Measurements from ENCODE around the gene NAA10.

The NAA10 gene

DNA sequence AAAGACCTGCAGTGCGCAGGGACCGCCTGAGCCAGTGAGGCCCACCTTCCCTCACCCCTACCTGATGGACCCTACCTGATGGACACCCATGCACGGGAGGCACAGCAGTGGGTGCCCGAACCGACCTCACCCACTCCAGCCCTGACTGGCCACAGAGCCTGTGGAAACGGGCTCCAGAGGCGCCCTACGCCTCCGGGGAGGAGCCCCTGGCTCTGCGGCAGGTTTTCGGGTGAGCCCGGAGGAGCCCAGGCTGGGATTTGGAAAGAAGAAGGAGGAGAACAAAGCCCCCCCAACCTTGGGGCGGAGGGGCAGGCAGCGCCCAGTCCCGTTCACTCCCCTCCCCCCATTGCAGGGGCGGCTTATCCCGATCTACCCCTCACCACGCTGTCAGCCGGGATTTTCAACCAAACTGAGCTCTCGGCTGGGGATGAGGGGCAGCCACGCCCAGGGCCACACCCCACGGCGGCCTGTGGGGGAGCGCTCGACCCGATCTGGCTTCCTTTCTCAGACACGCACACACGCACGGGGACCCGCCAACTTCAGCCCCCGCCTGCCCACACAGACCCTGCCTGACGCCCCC, 49.5 kb downstream of the NAA10 start:
- FAIRE-seq = no peak
- DNase-seq (ENCODE audit: insufficient read length) = no peak
- TF ChIP-seq TAF1 (IDR thresholded peaks at IDR 0.05; ENCODE audit: borderline replicate concordance, low read depth, low read length) (no peak), POLR2AphosphoS5 (IDR thresholded peaks at IDR 0.05; ENCODE audit: low read depth, low read length) (no peak), POLR2A (IDR thresholded peaks at IDR 0.05; ENCODE audit: low read depth, low read length) (no peak)

DNA sequence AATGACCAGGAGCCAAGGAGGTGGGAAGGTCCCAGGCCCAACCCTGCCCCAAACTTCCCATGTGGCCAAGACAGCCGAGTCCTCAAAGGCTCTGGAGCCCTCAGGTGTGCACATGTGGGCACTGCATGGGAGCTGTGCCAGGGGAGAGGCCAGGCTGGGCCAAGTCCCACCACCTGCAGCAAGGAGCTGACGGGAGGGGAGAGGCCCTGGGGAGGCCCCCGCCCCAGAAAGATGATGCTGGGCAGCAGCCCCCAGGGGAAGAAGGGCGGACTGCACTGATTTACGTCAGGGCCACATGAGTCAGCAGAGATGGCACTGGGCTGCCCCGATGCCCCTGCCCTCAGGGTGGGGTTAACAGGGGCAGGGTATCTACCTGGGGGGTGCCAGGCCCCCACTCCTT, 50.2 kb downstream of the NAA10 start:
- DNase-seq (ENCODE audit: insufficient read length) (no peak), FAIRE-seq (no peak)
- TF ChIP-seq POLR2AphosphoS5 (IDR thresholded peaks at IDR 0.05; ENCODE audit: low read depth, low read length) (no peak), TAF1 (IDR thresholded peaks at IDR 0.05; ENCODE audit: borderline replicate concordance, low read depth, low read length) (no peak), POLR2A (IDR thresholded peaks at IDR 0.05; ENCODE audit: low read depth, low read length) (no peak)

DNA sequence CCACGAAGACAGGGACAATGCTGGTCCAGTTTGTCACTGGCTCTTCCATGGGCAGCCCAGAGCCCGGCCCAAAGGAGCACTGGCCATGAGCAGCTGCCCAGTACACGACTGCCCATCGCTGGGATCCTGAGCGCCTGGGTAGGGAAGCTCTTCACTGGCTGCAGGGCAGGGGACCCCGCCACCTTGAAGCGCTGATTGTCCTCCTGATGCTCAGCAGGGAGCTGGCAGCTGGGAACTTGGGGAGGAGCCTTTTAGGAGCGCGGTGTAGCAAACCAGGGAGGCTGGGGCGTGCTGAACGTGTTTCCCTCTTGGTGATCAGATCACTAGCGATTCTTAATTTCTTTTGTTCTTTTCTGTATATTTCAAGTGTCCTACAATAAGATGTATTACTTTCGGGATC, 50.7 kb downstream of the NAA10 start:
- no peak for TF ChIP-seq POLR2A (IDR thresholded peaks at IDR 0.05; ENCODE audit: low read depth, low read length)
- TF ChIP-seq POLR2AphosphoS5 (IDR thresholded peaks at IDR 0.05; ENCODE audit: low read depth, low read length) = no peak
- no peak for TF ChIP-seq TAF1 (IDR thresholded peaks at IDR 0.05; ENCODE audit: borderline replicate concordance, low read depth, low read length)
- DNase-seq (ENCODE audit: insufficient read length) = no peak
- FAIRE-seq = no peak

DNA sequence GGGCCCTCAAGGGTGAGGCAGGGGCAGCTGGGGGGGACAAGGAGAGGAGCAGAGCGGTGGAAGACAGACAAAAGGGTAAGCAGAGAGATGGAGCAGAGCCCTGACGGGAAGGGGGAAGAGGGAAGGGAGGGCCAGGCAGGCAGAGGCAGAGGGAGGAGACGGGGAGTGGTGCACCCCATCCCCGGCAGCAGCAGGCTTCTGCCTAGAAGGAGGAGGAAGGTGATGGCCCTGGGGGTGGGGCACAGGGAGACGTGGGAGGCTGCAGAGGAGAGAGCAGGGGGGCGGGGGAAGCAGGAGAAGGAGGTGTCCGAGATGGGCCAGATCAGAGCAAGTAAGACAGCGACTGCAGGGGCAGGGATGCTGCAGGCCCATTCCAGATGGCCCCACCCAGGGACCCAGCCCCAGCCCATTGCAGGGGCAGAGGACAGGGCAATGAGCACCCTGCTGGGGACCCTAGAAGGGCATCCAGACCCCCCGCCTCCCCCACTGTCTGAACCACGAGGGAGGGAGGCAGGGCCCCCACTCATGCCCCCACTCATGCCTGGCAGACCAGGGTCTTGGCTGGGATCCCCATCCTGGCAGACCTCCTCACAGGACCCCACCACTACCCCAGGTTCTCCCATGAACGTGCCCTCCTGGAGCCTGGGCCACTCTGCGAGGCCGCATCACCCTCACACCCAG, 51.5 kb downstream of the NAA10 start:
- no peak for FAIRE-seq
- no peak for TF ChIP-seq TAF1 (IDR thresholded peaks at IDR 0.05; ENCODE audit: borderline replicate concordance, low read depth, low read length)
- TF ChIP-seq POLR2A (IDR thresholded peaks at IDR 0.05; ENCODE audit: low read depth, low read length) = no peak
- TF ChIP-seq POLR2AphosphoS5 (IDR thresholded peaks at IDR 0.05; ENCODE audit: low read depth, low read length) = no peak
- DNase-seq (ENCODE audit: insufficient read length) = no peak

DNA sequence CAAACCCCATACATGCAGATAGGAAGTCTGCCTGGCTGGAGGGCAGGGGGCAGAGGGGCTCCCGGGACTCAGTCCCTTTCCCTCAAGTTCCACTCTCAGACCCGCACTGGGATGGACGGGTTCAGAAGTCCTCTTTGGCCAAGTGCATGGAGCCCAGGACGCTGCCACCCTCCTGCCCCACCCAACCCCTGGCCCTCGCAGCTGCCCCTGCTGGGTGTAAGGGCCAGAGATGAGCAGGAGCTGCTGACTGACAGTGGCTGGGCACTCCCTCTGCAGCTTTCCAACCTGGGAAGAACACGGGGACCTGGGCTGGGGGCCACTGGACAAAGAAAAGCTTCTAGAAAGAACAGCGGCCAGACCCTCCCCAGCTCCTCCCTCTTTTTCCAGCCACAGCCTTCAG, 52.3 kb downstream of the NAA10 start:
- TF ChIP-seq TAF1 (IDR thresholded peaks at IDR 0.05; ENCODE audit: borderline replicate concordance, low read depth, low read length) (no peak), POLR2A (IDR thresholded peaks at IDR 0.05; ENCODE audit: low read depth, low read length) (no peak), POLR2AphosphoS5 (IDR thresholded peaks at IDR 0.05; ENCODE audit: low read depth, low read length) (no peak)
- DNase-seq (ENCODE audit: insufficient read length) (no peak), FAIRE-seq (no peak)

DNA sequence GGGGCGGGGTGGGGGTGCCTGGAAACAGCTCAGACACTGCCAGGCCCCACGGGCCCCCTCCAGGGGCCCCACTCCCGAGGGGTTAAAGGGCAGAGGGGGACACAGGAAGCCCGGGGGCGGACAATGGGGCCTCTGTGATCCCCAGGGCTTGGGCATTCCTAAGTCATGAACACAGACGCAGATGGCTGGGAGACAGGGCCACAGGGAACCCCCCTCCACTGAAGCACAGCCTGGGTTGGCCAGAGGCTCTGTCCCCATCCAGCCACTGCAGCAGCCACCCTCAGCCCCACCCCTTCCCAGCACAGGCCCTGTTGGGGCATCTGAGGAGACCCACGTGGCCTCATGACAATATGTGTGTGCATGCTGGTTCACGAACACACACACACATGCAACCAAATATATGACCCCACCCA, 52.7 kb downstream of the NAA10 start:
- no peak for FAIRE-seq
- no peak for TF ChIP-seq TAF1 (IDR thresholded peaks at IDR 0.05; ENCODE audit: borderline replicate concordance, low read depth, low read length)
- TF ChIP-seq POLR2A (IDR thresholded peaks at IDR 0.05; ENCODE audit: low read depth, low read length) = no peak
- TF ChIP-seq POLR2AphosphoS5 (IDR thresholded peaks at IDR 0.05; ENCODE audit: low read depth, low read length) = no peak
- DNase-seq (ENCODE audit: insufficient read length) = no peak

DNA sequence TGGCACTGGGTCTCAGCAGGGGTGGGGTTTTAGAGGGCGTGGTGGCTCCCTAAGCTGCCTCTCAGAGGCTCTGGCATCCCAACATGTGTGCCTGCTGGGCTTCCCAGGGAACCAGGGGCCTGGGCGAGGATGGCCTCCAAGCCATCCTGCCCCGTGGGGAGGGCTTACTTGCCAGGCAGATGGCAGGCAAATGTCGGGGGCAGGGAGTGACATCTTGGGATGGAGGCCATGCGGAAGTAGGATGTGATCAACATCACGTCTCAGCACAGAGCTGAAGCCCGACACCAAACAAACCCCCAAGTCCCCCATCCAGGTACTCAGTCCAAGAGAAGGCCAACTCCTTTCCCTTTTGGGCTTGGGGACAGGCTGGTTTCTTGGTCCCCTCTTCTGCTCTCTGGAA, 53.6 kb downstream of the NAA10 start:
- DNase-seq (ENCODE audit: insufficient read length) (no peak), FAIRE-seq (no peak)
- no peak for TF ChIP-seq POLR2AphosphoS5 (IDR thresholded peaks at IDR 0.05; ENCODE audit: low read depth, low read length)
- no peak for TF ChIP-seq POLR2A (IDR thresholded peaks at IDR 0.05; ENCODE audit: low read depth, low read length)
- no peak for TF ChIP-seq TAF1 (IDR thresholded peaks at IDR 0.05; ENCODE audit: borderline replicate concordance, low read depth, low read length)

DNA sequence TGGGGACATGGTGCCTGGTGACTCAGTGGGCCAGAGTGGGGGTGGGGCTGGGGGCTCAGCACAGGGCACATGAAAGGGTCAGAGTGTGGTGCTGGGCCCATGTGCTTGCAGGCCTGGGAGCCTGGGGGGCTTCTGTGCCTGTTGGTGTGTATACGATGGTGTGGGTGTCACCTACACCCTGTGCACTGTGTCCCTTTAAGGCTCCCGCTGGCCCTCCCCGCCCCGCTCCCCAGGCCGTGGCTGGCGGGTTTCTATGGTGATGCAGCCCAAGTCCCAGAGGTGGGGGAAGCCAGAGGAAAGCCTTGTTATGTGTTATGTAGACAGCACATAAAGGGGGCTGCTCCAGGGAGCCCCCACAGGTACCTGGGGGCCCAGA, 54.4 kb downstream of the NAA10 start:
- DNase-seq (ENCODE audit: insufficient read length) = no peak
- no peak for TF ChIP-seq POLR2A (IDR thresholded peaks at IDR 0.05; ENCODE audit: low read depth, low read length)
- TF ChIP-seq POLR2AphosphoS5 (IDR thresholded peaks at IDR 0.05; ENCODE audit: low read depth, low read length) = no peak
- no peak for TF ChIP-seq TAF1 (IDR thresholded peaks at IDR 0.05; ENCODE audit: borderline replicate concordance, low read depth, low read length)
- no peak for FAIRE-seq

DNA sequence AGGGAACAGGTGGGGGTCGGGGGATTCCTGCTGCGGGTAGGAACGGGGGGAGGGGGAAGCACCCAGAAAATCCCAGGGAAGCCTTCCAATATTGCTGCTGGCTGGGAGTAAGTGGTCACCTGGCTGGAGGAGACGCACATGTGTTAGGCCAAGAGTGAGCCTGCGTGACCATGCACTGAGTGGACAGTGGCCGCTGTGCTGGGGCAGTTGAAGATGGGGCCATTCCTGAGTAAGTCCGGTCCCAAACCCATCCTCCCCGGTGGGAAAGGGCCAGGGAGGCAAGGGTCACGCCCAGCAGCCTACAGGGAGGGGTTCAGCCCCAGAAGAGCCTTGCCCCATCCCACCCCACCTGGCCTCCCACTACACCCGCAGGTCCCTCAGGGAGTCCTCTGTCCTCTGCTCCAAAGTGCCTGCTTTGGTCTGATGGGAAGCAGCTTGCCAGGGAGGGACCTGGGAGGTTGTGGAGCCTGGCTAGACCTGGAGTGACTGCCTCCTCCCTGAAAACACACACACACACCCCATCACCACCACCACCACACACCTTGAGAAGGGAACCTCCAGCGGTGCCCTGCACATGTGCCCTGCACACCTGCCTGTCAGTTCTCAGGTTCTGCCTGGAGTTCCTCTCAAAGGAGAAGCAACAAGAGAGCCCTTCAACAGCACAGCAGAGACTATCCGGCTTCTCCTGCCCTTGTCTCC, 54.9 kb downstream of the NAA10 start:
- TF ChIP-seq POLR2AphosphoS5 (IDR thresholded peaks at IDR 0.05; ENCODE audit: low read depth, low read length) = no peak
- no peak for TF ChIP-seq TAF1 (IDR thresholded peaks at IDR 0.05; ENCODE audit: borderline replicate concordance, low read depth, low read length)
- TF ChIP-seq POLR2A (IDR thresholded peaks at IDR 0.05; ENCODE audit: low read depth, low read length) = no peak
- FAIRE-seq = no peak

More for the DNA sequence above, 54.9 kb downstream of the NAA10 start:
- peak; percentile 17 for DNase-seq (ENCODE audit: insufficient read length)

Data from GM12892 (cell line).